Activated CD4-positive, alpha-beta T cell treated with anti-CD3 and anti-CD28 coated beads for 36 hours (primary cell): ENCODE data around the gene TAOK1. TPM values are rescaled to one million over a fixed set of nuclear protein-coding genes. Genes with fewer than 3 reads are reported as not detected.
"Not testable (repeated sequence)": the region's sequence is repeated elsewhere in the genome, so short reads cannot be mapped to it uniquely, and the experiment has no call there.

Experiments
- ATAC-seq: fragments of 200-7000 bp; cut with Tn5 transposase; one replicate; pipeline ENCODE4 v1.10.0; 2021; ENCODE audit warnings: mild to moderate bottlenecking, moderate library complexity
- CTCF ChIA-PET: fragments of 350-600 bp; sonication (Branson Sonifier 250); formaldehyde crosslinking; loops from one replicate; lab custom pipeline; 2021; ENCODE audit warnings: antibody characterized with exemption; lab: Charles Lee
- POLR2A ChIA-PET: fragments of 350-600 bp; sonication (Branson Sonifier 250); formaldehyde crosslinking; loops from one replicate; lab custom pipeline; 2021; ENCODE audit warnings: antibody characterized with exemption, inconsistent platforms; lab: Charles Lee
- DNase-seq: peaks from one replicate; pipeline ENCODE4 v3.0.0-alpha.2; 2020
- H3K27ac Mint-ChIP-seq: one replicate; pipeline ENCODE4 v1.8.0; 2021; ENCODE audit warnings: mixed read lengths
- H3K27me3 Mint-ChIP-seq: one replicate; pipeline ENCODE4 v1.8.0; 2021; ENCODE audit warnings: mixed read lengths
- H3K36me3 Mint-ChIP-seq: one replicate; pipeline ENCODE4 v1.8.0; 2021; ENCODE audit warnings: low read depth, mixed read lengths
- H3K4me1 Mint-ChIP-seq: one replicate; pipeline ENCODE4 v1.8.0; 2021; ENCODE audit warnings: mixed read lengths
- H3K4me3 Mint-ChIP-seq: one replicate; pipeline ENCODE4 v1.8.0; 2021; ENCODE audit warnings: mild to moderate bottlenecking, moderate library complexity, mixed read lengths
- H3K9me3 Mint-ChIP-seq: one replicate; pipeline ENCODE4 v1.8.0; 2021; ENCODE audit warnings: low read depth, mixed read lengths
- intact Hi-C, 2 experiments: fragments of 100-400 bp; cut with DNase I in 1 of 2; cut with micrococcal nuclease in 1 of 2; formaldehyde crosslinking; loops; one replicate each; pipeline versions ENCODE4 v1.14.2 to v1.15.1; 2022 to 2024; cut with DNase I, micrococcal nuclease
- total RNA-seq, 2 experiments: library from RNA; stranded (reverse); gene quantifications; one replicate each; pipeline ENCODE4 v1.2.3, GENCODE V29; 2021

Gene TAOK1
- total RNA-seq, 2 experiments from 2014 or later = 29.9 to 35.1 TPM

GRCh38 chr17:29475891-29476290 is 85.7 kb downstream of the TAOK1 start:
- POLR2A ChIA-PET = no interaction called here

GRCh38 chr17:29480249-29480928 is 90.2 kb downstream of the TAOK1 start:
- POLR2A ChIA-PET, H3K4me3 Mint-ChIP-seq, DNase-seq, H3K27me3 Mint-ChIP-seq, H3K36me3 Mint-ChIP-seq, H3K9me3 Mint-ChIP-seq, H3K27ac Mint-ChIP-seq, H3K4me1 Mint-ChIP-seq, intact Hi-C loops, ATAC-seq: not testable (repeated sequence)
- CTCF ChIA-PET = interaction anchor here (0.6 to 0.8 kb wide), 3 partner anchors 33 to 102 kb away, joined by 3 read pairs; no protein-coding TSS in a partner anchor

More at GRCh38 chr17:29475891-29476290, 85.7 kb downstream of the TAOK1 start:
- intact Hi-C loops = no loop called here
- H3K27me3 Mint-ChIP-seq = no peaks in the 10 kb centered on the region
- H3K4me3 Mint-ChIP-seq = no peak overlapping the region
- DNase-seq (no peak), ATAC-seq (no peak)
- H3K4me1 Mint-ChIP-seq = no peaks in the 10 kb centered on the region
- CTCF ChIA-PET = no interaction called here
- H3K27ac Mint-ChIP-seq = no peak overlapping the region
- peaks cover 9% of the 10 kb centered on the region for H3K36me3 Mint-ChIP-seq
- no peaks in the 10 kb centered on the region for H3K9me3 Mint-ChIP-seq

DNA sequence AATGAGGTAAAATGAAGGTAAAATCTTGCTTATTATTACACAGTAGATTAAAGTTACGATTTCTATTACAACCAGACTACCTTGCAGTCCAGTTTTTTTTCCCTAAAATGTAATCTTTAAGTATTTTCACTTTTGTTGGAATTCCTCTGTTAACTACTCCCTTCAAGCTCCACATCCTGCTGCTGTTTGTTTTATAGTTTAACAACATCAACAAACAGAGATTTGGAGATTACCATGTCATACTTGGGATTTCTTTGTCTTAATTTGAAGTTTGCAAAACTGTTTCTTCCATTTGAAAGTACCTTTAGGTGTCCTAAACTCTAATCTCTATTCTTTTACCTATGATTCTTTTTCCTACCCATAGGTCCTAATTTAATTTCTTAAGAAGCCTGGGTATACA is 93.3 kb downstream of the TAOK1 start:
- H3K9me3 Mint-ChIP-seq = no peaks in the 10 kb centered on the region
- no peaks in the 10 kb centered on the region for H3K4me1 Mint-ChIP-seq
- DNase-seq = no peak
- no peak for ATAC-seq
- H3K27ac Mint-ChIP-seq = no peak overlapping the region
- intact Hi-C loops = loop anchor here in 1 of 2 experiments (1.0 kb wide), 1 partner anchor 22 kb away; no protein-coding TSS in a partner anchor
- H3K27me3 Mint-ChIP-seq = no peaks in the 10 kb centered on the region
- ChIA-PET CTCF (interaction anchor here (0.5 to 2.2 kb wide), 3 partner anchors 8 to 302 kb away, joined by 3 to 6 read pairs (median 3); no protein-coding TSS in a partner anchor), POLR2A (no interaction called here)
- H3K36me3 Mint-ChIP-seq = peaks cover 2% of the 10 kb centered on the region
- H3K4me3 Mint-ChIP-seq = no peak overlapping the region

DNA sequence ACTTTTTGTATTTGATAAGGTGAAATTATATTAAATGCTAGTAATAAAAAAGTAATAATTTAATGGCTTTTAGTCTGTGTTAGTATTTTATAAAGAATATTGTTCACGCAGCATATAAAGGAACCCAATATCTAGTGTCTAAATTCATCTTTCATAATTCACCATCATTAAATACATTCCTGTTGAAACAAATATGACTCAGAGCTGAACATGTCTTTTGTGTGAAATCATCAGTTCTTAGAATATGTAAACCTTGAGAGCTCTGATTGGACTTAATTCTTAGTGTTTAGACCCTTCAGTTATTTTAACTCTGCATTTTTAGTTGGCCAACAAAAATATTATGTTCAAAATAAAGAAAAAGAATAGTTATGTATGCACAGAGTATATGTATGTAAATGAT is 104.8 kb downstream of the TAOK1 start:
- DNase-seq (no peak), ATAC-seq (no peak)
- H3K27me3 Mint-ChIP-seq = no peaks in the 10 kb centered on the region
- H3K36me3 Mint-ChIP-seq = peaks cover 23% of the 10 kb centered on the region
- no peaks in the 10 kb centered on the region for H3K9me3 Mint-ChIP-seq
- H3K4me1 Mint-ChIP-seq = peaks cover 3% of the 10 kb centered on the region
- CTCF ChIA-PET = interaction anchor here (1.5 to 1.6 kb wide), 2 partner anchors 17 to 125 kb away, joined by 3 to 7 read pairs; no protein-coding TSS in a partner anchor
- POLR2A ChIA-PET = no interaction called here
- no peak overlapping the region for H3K4me3 Mint-ChIP-seq
- intact Hi-C loops = no loop called here
- H3K27ac Mint-ChIP-seq = no peak overlapping the region

- H3K4me3 Mint-ChIP-seq = no peak overlapping the region
These were observed 114.5 kb downstream of the TAOK1 start for GRCh38 chr17:29504711-29505110.

DNA sequence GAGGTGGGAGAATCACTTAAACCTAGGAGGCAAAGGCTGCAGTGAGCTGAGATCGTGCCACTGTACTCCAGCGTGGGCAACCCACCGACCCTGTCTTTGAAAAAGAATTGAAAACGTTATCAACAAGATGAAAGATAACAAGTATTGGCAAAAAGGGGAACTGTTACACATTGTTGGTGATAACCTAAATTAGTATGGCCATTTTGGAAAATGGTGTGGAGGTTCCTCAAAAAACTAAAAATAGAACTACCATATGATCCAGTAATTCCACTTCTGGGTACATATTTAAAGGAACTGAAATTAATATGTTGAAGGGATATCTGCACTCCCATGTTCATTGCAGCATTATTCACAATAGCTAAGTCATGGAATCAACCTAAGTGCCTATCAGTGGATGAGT is 115.7 kb downstream of the TAOK1 start:
- DNase-seq (no peak), ATAC-seq (no peak)
- Mint-ChIP-seq H3K9me3 (no peaks in the 10 kb centered on the region), H3K27me3 (no peaks in the 10 kb centered on the region), H3K4me1 (no peaks in the 10 kb centered on the region), H3K36me3 (peaks cover 17% of the 10 kb centered on the region), H3K27ac (no peak overlapping the region), H3K4me3 (no peak overlapping the region)
- ChIA-PET CTCF (interaction anchor here (0.6 to 2.2 kb wide), 2 partner anchors 135 to 284 kb away, joined by 3 to 7 read pairs; no protein-coding TSS in a partner anchor), POLR2A (no interaction called here)
- intact Hi-C loops = no loop called here

More at GRCh38 chr17:29504711-29505110, 114.5 kb downstream of the TAOK1 start:
- Mint-ChIP-seq H3K27me3 (no peaks in the 10 kb centered on the region), H3K4me1 (no peaks in the 10 kb centered on the region), H3K27ac (no peak overlapping the region), H3K9me3 (no peaks in the 10 kb centered on the region), H3K36me3 (peaks cover 20% of the 10 kb centered on the region)
- intact Hi-C loops = no loop called here
- no peak for ATAC-seq
- ChIA-PET POLR2A (no interaction called here), CTCF (interaction anchor here (0.7 to 2.2 kb wide), 3 partner anchors 12 to 1162 kb away, joined by 3 to 7 read pairs (median 3); no protein-coding TSS in a partner anchor)
- no peak for DNase-seq

- DNase-seq = no peak
- no peak overlapping the region for H3K27ac Mint-ChIP-seq
- intact Hi-C loops = no loop called here
- POLR2A ChIA-PET = no interaction called here
- H3K36me3 Mint-ChIP-seq = peaks cover 20% of the 10 kb centered on the region
- H3K4me3 Mint-ChIP-seq = no peak overlapping the region
- no peaks in the 10 kb centered on the region for H3K9me3 Mint-ChIP-seq
- H3K4me1 Mint-ChIP-seq = no peaks in the 10 kb centered on the region
- no peaks in the 10 kb centered on the region for H3K27me3 Mint-ChIP-seq
- no peak for ATAC-seq
- CTCF ChIA-PET = no interaction called here
These were observed 120.8 kb downstream of the TAOK1 start for GRCh38 chr17:29510953-29511352.

DNA sequence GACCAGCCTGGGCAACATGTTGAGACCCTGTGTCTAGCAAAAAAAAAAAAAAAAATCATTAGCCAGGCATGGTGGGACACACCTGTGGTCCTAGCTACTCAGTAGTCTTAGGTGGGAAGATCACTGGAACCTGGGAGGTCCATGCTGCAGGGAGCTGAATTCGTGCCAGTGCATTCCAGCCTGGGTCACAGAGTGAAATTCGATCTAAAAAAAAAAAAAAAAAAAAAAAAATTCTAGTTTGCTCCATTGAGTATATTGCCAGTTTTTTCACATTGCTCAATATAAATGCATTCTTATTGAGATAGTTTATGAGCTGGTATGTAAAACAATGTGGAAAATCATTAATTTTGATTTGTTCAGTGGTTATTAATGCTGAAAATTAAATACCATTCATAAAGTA is 124.6 kb downstream of the TAOK1 start:
- H3K36me3 Mint-ChIP-seq = peaks cover 27% of the 10 kb centered on the region
- H3K27ac Mint-ChIP-seq = no peak overlapping the region
- ChIA-PET CTCF (interaction anchor here (0.7 to 1.4 kb wide), 5 partner anchors 9 to 646 kb away, joined by 3 to 4 read pairs (median 3); no protein-coding TSS in a partner anchor), POLR2A (interaction anchor here (0.6 kb wide), 1 partner anchor 230 kb away, joined by 3 read pairs; no protein-coding TSS in a partner anchor)
- ATAC-seq = no peak
- H3K4me3 Mint-ChIP-seq = no peak overlapping the region
- H3K27me3 Mint-ChIP-seq = no peaks in the 10 kb centered on the region
- H3K9me3 Mint-ChIP-seq = no peaks in the 10 kb centered on the region
- no peak for DNase-seq
- H3K4me1 Mint-ChIP-seq = no peaks in the 10 kb centered on the region
- intact Hi-C loops = no loop called here

DNA sequence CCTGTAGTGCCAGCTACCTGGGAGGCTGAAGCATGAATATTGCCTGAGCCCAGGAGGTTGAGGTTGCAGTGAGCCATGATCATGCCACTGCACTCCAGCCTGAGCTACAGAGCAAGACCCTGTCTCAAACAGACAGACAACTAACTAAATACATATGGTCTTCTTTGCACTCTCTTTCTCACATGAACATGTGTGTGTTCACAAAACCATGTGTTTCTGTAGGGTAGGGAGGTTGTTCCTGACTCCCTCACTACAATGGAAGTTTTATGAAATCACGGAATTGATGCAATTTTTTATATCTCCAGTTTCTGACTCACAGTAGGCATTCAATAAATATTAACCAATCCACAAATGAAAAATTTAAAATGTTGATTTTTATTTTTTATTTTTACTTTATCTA is 128.2 kb downstream of the TAOK1 start:
- H3K4me1 Mint-ChIP-seq = no peaks in the 10 kb centered on the region
- H3K4me3 Mint-ChIP-seq = no peak overlapping the region
- ATAC-seq (no peak), DNase-seq (no peak)
- H3K27ac Mint-ChIP-seq = no peak overlapping the region
- H3K27me3 Mint-ChIP-seq = no peaks in the 10 kb centered on the region
- POLR2A ChIA-PET = no interaction called here
- intact Hi-C loops = no loop called here
- peaks cover 21% of the 10 kb centered on the region for H3K36me3 Mint-ChIP-seq
- H3K9me3 Mint-ChIP-seq = no peaks in the 10 kb centered on the region
- CTCF ChIA-PET = interaction anchor here (0.9 kb wide), 1 partner anchor 148 kb away, joined by 3 read pairs; no protein-coding TSS in a partner anchor

DNA sequence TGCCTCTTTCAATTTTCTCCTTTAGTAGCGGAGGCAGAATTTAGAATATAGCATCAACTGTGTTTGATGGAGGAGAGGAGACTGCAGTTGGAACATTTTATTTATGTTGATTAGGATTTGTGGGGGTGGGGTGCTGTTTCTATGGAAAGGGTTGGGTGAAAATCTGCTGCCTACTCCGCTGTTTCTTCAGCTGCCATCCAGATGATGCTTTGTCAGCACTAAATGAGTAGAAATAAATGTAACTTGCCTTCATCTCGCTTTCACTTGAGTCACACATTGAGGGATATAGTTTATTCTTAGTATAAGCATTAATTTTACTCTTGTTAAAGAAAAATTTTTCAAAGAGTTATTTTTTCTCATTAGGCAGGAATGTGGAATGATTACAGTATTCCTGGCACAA is 134.5 kb downstream of the TAOK1 start:
- no peak for ATAC-seq
- Mint-ChIP-seq H3K27me3 (no peaks in the 10 kb centered on the region), H3K9me3 (no peaks in the 10 kb centered on the region), H3K4me3 (no peak overlapping the region), H3K27ac (peak overlapping the region; percentile 19), H3K4me1 (peaks cover 1% of the 10 kb centered on the region), H3K36me3 (peaks cover 9% of the 10 kb centered on the region)
- ChIA-PET POLR2A (interaction anchor here (0.7 kb wide), 1 partner anchor 255 kb away, joined by 3 read pairs; no protein-coding TSS in a partner anchor), CTCF (interaction anchor here (1.0 to 1.5 kb wide), 4 partner anchors 12 to 155 kb away, joined by 3 to 11 read pairs (median 6); partner anchors contain the start of gene TAOK1)
- intact Hi-C loops = no loop called here
- DNase-seq = no peak

GRCh38 chr17:29526322-29526721 is 136.2 kb downstream of the TAOK1 start:
- CTCF ChIA-PET = interaction anchor here (1.2 to 1.6 kb wide), 2 partner anchors 23 to 306 kb away, joined by 3 read pairs; no protein-coding TSS in a partner anchor
- peaks cover 15% of the 10 kb centered on the region for H3K36me3 Mint-ChIP-seq
- intact Hi-C loops = no loop called here
- POLR2A ChIA-PET = no interaction called here
- H3K27ac Mint-ChIP-seq = no peak overlapping the region
- peaks cover 1% of the 10 kb centered on the region for H3K4me1 Mint-ChIP-seq
- no peaks in the 10 kb centered on the region for H3K27me3 Mint-ChIP-seq
- H3K4me3 Mint-ChIP-seq = no peak overlapping the region
- no peaks in the 10 kb centered on the region for H3K9me3 Mint-ChIP-seq
- DNase-seq = no peak
- ATAC-seq = no peak
